Measurements from ENCODE around the gene PTPRD.

PTPRD gene

GRCh38 chr9:8821910-8822666 is 1790.7 kb downstream of the PTPRD start:
- Histone ChIP-seq H3F3A (ENCODE audit: control insufficient read depth, insufficient read depth) (no peaks in the 10 kb centered on the region), H3K36me3 (ENCODE audit: control insufficient read depth, low read length) (no peaks in the 10 kb centered on the region), H3K4me3 (ENCODE audit: low read length) (no peak overlapping the region), H3K4me1 (ENCODE audit: control insufficient read depth, low read length) (no peaks in the 10 kb centered on the region), H3K9me3 (ENCODE audit: control insufficient read depth, insufficient read depth, low read length) (no peaks in the 10 kb centered on the region), H3K9me2 (replicated peaks; ENCODE audit: control insufficient read depth, low read length) (no peaks in the 10 kb centered on the region), H3K4me2 (ENCODE audit: low read length) (no peak overlapping the region), H3K27ac (ENCODE audit: low read depth, low read length) (no peak overlapping the region), H4K20me1 (ENCODE audit: control insufficient read depth, insufficient read depth, low read depth, low read length) (no peaks in the 10 kb centered on the region), H3K27me3 (ENCODE audit: control insufficient read depth, low read length) (no peaks in the 10 kb centered on the region), H3K79me2 (ENCODE audit: control insufficient read depth, low read length) (no peaks in the 10 kb centered on the region)
- TF ChIP-seq CTCF (IDR thresholded peaks at IDR 0.05; ENCODE audit: low read depth, low read length, poor library complexity, severe bottlenecking): no peak
- no peak for TF ChIP-seq EZH2phosphoT487 (IDR thresholded peaks at IDR 0.05; ENCODE audit: borderline replicate concordance, low read length)

GRCh38 chr9:8817335-8817734 is 1795.5 kb downstream of the PTPRD start:
- H3K4me1 ChIP-seq (ENCODE audit: control insufficient read depth, low read length): no peaks in the 10 kb centered on the region
- no peaks in the 10 kb centered on the region for H3K36me3 ChIP-seq (ENCODE audit: control insufficient read depth, low read length)
- no peak overlapping the region for H3K4me2 ChIP-seq (ENCODE audit: low read length)
- H3K9me3 ChIP-seq (ENCODE audit: control insufficient read depth, insufficient read depth, low read length): no peaks in the 10 kb centered on the region
- H3K9me2 ChIP-seq (replicated peaks; ENCODE audit: control insufficient read depth, low read length): no peaks in the 10 kb centered on the region
- H3K27ac ChIP-seq (ENCODE audit: low read depth, low read length): no peak overlapping the region
- no peaks in the 10 kb centered on the region for H3K79me2 ChIP-seq (ENCODE audit: control insufficient read depth, low read length)
- H3K4me3 ChIP-seq (ENCODE audit: low read length): no peak overlapping the region
- TF ChIP-seq CTCF (IDR thresholded peaks at IDR 0.05; ENCODE audit: low read depth, low read length, poor library complexity, severe bottlenecking) (no peak), EZH2phosphoT487 (IDR thresholded peaks at IDR 0.05; ENCODE audit: borderline replicate concordance, low read length) (no peak)
- no peaks in the 10 kb centered on the region for H4K20me1 ChIP-seq (ENCODE audit: control insufficient read depth, insufficient read depth, low read depth, low read length)
- no peaks in the 10 kb centered on the region for H3K27me3 ChIP-seq (ENCODE audit: control insufficient read depth, low read length)
- no peaks in the 10 kb centered on the region for H3F3A ChIP-seq (ENCODE audit: control insufficient read depth, insufficient read depth)

- no peaks in the 10 kb centered on the region for H3K79me2 ChIP-seq (ENCODE audit: control insufficient read depth, low read length)
- no peak overlapping the region for H3K4me3 ChIP-seq (ENCODE audit: low read length)
- TF ChIP-seq CTCF (IDR thresholded peaks at IDR 0.05; ENCODE audit: low read depth, low read length, poor library complexity, severe bottlenecking) (no peak), EZH2phosphoT487 (IDR thresholded peaks at IDR 0.05; ENCODE audit: borderline replicate concordance, low read length) (no peak)
- H3K9me2 ChIP-seq (replicated peaks; ENCODE audit: control insufficient read depth, low read length): no peaks in the 10 kb centered on the region
- H3K4me1 ChIP-seq (ENCODE audit: control insufficient read depth, low read length): no peaks in the 10 kb centered on the region
- H3K27me3 ChIP-seq (ENCODE audit: control insufficient read depth, low read length): no peaks in the 10 kb centered on the region
- H3K27ac ChIP-seq (ENCODE audit: low read depth, low read length): no peak overlapping the region
- no peaks in the 10 kb centered on the region for H3K9me3 ChIP-seq (ENCODE audit: control insufficient read depth, insufficient read depth, low read length)
- H3K4me2 ChIP-seq (ENCODE audit: low read length): no peak overlapping the region
- H3F3A ChIP-seq (ENCODE audit: control insufficient read depth, insufficient read depth): no peaks in the 10 kb centered on the region
- H3K36me3 ChIP-seq (ENCODE audit: control insufficient read depth, low read length): no peaks in the 10 kb centered on the region
- no peaks in the 10 kb centered on the region for H4K20me1 ChIP-seq (ENCODE audit: control insufficient read depth, insufficient read depth, low read depth, low read length)
These were observed 1796.4 kb downstream of the PTPRD start for GRCh38 chr9:8816361-8816760.

Measured in DOHH2 (cell line).